Smooth muscle cell of the brain vasculature (primary cell): ENCODE measurements around the gene PFDN5.
A peak's percentile ranks its signal among the peaks of the same experiment; 100 is the strongest.
"Not testable (repeated sequence)": the region's sequence is repeated elsewhere in the genome, so short reads cannot be mapped to it uniquely, and the experiment has no call there.

Experiments
- DNase-seq: peaks from one replicate; pipeline ENCODE4 v3.0.0-alpha.2; 2012; ENCODE audit warnings: low read depth, low spot score

PFDN5 gene

DNA sequence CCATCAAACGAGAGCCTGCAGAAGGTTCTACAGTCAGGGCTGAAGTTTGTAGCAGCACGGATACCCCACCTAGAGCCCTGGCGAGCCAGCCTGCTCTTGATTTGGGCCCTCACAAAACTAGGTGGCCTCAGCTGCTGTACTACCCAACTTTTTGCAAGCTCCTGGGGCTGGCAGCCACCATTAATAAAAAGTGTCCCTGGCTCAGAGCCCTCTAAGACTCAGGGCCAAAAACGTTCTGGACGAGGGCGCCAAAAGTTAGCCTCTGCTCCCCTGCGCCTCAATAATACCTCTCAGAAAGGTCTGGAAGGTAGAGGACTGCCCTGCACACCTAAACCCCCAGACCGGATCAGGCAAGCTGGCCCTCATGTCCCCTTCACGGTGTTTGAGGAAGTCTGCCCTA is 8.9 kb upstream of the PFDN5 start:
- no peak for DNase-seq

DNA sequence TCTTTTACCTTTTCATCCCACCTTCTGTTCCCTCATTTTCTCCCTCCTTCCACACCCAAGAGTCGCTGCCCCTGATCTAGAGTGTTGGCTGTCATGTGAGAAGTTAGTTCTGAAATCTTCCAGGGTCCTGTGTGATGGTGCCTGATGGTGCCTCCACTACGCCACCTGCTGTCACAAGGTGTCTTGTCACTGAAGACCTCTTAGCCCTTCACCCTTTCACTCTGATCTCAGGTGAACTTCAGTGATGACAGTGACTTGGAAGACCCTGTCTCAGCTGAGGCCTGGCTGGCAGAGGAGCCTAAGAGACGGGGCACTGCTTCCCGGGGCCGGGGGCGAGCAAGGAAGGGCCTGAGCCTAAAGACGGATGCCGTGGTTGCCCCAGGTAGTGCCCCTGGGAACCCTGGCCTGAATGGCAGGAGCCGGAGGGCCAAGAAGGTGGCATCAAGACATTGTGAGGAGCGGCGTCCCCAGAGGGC is 7.6 kb upstream of the PFDN5 start:
- DNase-seq, result peak; percentile 20

DNA sequence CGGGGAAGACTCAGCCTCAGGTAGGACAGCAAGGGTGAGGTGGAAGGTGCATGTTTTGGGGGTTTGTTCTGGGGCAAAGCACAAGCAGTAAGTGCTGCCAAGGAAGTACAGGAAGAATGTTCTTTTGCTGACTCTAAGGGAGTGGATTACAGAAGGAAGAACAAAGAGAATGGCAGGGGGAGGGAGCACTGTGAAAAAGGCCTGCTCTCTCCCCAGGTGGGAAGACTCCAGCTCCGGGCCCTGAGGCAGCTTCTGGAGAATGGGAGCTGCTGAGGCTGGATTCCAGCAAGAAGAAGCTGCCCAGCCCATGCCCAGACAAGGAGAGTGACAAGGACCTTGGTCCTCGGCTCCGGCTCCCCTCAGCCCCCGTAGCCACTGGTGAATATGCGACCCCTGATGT is 7.0 kb upstream of the PFDN5 start:
- DNase-seq, result no peak

DNA sequence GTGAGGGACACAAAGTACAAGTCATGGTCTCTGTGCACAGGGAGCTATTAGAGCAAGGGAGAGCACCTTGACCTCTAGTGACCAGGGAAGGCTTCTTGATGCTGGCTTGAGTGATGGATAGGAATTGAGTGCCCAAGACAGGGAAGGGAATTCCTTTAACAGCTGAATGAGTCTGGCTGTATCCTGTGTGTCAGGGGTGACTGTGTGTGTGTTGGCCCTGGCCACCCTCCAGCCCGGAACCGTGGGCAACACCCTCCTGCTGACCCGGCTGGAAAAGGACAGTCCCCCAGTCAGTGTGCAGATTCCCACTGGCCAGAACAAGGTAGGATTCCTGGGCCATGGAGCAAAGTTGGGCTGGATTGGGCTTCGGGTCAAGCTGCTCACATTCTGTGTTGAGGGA is 5.5 kb upstream of the PFDN5 start:
- DNase-seq, result no peak

DNA sequence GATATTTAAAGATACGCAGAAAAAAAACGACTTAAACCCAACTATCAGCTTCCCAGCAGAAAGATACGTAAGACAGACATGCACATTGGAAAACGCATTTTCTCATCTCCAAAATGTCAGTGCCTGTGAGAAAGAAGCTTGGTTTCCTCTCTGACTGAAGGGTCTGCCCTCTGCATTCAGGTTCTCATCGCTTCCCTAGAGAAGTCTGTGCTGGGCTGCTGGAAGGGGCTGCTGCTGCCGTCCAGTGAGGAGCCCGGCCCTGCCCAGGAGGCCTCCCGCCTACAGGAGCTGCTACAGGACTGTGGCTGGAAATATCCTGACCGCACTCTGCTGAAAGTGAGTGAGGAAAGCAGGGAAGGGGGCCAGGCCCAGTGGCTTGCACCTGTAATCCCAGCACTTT is 4.7 kb upstream of the PFDN5 start:
- no peak for DNase-seq

DNA sequence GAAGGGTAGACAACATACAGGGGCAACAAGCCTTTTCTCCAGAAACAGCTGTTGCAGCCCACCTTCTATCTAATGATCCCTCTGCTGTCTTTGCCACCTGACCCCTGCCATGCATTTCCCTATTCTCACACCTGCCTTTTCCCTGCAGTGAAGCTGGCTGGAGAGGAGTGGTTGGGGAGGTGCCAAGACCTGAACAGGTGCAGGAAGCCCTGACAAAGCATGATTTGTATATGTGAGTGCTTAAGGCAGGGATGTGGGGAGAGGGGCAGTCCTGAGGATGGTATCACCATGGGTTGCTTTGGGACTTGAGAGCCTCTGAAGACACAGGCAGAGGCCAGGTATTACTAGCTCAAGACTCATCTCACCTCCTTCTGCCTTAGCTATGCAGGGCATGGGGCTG is 2.9 kb upstream of the PFDN5 start:
- DNase-seq, result no peak

DNA sequence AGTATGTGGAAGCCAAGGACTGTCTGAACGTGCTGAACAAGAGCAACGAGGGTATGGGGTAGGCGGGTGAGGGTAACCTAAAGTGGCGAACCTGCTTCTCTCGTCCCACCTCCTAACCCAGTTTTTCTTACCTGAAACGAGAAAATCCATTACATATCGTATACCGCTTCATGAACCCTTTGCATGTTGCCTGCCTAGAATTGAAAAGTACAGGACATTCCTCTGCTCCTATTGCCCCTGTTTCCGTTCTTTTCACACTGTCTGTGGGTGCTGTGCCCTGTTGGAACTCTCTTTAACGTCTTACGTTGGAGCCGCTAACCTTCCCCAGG is 513 bp downstream of the PFDN5 start:
- no peak for DNase-seq

DNA sequence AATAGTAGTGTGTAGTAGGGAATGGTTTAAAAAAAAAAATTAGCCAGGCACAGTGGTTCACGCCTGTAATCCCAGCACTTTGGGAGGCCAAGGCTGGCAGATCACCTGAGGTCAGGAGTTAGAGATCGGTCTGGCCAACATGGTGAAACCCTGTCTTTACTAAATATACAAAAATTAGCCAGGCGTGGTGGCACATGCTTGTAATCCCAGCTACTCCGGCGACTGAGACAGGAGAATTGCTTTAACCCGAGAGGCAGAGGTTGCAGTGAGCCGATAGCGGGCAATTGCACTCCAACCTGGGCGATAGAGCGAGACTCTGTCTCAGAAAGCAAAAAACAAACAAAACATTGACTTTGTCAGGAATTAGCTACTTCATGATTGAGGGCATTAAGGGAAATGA is 1.8 kb downstream of the PFDN5 start:
- DNase-seq, result not testable (repeated sequence)

DNA sequence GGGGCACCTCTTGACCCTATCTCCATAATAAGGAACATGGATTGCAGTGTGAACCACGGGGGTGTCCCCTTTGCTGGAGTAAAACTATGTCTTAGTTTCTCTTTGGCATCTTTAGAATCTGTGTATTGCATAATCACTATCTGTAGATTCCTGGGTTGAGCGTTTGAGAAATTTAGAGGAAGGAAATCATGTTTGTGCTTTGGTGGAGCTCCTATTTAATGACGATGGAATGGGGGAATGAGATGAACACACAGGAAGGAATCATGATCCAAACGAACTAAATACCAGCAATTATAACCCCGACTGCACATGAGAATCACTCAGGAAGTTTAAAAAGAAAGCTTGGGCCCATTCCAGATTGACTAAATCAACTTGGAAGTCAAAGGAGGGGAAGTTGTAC is 2.8 kb downstream of the PFDN5 start:
- DNase-seq, result no peak

DNA sequence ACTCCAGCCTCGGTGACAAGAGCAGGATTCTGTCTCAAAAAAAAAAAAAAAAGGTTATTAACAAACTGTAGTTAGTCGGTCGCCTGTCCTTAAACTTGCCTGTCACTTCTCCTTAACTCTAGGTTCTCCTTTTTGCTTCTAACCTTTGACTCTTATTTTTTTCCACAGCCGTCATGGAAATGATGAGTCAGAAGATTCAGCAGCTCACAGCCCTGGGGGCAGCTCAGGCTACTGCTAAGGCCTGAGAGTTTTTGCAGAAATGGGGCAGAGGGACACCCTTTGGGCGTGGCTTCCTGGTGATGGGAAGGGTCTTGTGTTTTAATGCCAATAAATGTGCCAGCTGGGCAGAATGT is 3.7 kb downstream of the PFDN5 start:
- peak; percentile 4 for DNase-seq

DNA sequence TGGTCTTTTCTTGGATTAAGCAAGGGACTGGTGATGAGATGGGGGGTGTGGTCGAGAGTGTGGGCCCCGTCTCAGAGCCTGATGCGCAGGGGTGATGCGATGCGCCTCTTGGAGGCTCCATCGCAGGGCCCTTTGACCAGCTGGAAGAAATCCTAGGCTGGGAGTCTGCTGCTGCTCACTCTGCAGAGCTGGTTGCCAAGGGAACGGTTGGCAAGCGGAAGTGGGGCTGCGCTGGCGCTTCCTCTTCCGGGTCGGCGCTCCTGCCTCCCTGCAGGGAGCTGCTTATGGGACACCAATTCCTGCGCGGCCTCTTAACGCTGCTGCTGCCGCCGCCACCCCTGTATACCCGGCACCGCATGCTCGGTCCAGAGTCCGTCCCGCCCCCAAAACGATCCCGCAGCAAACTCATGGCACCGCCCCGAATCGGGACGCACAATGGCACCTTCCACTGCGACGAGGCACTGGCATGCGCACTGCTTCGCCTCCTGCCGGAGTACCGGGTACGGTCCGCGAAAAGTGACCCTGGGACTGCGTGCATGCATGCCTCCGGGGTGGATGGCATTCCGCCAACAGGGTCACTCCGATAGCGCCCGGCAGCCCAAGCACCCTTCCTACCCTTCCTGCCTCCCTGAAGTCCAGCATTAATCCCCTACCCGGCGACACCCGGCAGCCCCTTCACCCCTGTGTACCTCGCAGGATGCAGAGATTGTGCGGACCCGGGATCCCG is 4.3 kb downstream of the PFDN5 start, which contains the start of gene MYG1:
Gene MYG1 (plus strand): TSS at position 242 of the 727 bp plus-strand sequence. CDS start 43 bp downstream, at position 285.
- DNase-seq, result peak; percentile 62

DNA sequence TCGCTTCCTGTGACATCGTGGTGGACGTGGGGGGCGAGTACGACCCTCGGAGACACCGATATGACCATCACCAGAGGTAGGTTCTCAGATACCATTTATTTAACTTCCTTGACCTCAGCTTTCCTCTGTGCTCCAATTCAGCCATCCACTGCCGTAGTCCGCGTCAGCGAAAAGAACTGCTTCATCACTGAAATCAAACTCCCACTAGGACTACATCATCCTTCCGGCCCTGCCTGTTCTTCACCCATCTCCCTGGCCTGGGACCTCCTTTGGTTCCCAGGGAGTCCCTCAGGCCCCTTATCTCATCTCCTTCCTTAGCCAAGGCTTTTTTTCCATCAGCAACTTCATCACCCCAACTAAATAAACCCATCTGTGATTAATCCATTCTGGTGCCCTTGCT is 4.8 kb downstream of the PFDN5 start:
- no peak for DNase-seq

DNA sequence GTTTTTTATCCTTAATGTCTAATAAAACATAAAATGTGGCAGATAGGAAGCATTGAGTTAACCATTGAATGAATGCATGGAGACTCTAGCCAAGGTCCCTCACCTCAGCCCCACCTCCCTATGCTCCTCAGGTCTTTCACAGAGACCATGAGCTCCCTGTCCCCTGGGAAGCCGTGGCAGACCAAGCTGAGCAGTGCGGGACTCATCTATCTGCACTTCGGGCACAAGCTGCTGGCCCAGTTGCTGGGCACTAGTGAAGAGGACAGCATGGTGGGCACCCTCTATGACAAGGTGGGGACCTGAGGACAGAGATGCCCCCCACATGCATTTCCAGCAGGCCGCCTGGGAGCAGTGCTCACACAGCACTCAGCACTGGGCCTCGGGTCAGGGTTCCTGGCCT is 7.6 kb downstream of the PFDN5 start:
- no peak for DNase-seq

DNA sequence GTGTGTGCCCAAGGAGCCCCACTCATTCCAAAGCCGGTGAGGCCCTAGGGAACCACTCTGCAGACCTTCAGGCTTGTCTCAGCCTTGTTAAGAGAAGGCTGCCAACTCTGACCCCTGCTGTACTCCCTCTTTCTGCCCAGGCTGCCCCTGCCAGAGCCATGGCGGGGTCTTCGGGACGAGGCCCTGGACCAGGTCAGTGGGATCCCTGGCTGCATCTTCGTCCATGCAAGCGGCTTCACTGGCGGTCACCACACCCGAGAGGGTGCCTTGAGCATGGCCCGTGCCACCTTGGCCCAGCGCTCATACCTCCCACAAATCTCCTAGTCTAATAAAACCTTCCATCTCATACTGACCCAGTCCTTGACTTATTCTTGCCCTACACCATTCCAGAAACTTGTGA is 11.5 kb downstream of the PFDN5 start:
- DNase-seq, result no peak

DNA sequence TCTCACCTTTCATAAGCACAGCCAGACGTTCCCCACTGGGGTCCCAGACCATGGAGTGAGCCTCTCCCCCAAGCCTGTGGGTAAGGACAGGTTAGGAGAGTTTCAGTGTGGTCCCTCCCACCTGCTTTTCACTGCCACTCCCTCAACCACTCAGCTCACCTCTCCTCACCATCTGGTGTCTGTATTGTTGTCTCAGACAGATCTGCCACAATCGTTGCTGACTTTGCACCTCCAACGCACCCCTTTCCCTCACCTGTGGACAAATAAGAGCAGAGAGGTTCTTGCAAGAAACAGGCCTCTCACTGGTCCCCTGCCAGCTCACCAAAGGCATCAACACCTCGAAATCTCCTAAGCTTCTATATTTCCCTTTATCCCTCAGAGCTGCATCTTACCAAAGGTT is 12.9 kb downstream of the PFDN5 start:
- DNase-seq, result no peak

DNA sequence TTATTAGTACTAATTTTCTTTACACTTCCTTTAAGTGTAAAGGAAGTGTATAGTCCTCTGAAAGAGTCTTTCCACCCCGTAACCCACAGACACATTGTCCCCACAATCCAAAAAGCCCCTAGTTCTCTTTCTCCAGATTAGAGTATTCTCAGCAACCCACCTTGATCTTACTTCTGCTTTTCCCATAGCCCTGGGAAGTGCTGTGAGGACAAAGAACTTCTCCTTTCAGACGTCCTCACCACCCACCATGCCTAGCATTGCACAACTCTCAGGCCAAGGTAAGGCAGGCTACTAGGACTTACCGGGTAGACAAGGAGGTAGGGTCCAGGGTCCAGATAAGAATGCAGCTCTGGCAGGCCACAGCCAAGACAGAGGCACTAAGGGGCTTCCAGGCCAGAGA is 18.7 kb downstream of the PFDN5 start:
- DNase-seq, result no peak

DNA sequence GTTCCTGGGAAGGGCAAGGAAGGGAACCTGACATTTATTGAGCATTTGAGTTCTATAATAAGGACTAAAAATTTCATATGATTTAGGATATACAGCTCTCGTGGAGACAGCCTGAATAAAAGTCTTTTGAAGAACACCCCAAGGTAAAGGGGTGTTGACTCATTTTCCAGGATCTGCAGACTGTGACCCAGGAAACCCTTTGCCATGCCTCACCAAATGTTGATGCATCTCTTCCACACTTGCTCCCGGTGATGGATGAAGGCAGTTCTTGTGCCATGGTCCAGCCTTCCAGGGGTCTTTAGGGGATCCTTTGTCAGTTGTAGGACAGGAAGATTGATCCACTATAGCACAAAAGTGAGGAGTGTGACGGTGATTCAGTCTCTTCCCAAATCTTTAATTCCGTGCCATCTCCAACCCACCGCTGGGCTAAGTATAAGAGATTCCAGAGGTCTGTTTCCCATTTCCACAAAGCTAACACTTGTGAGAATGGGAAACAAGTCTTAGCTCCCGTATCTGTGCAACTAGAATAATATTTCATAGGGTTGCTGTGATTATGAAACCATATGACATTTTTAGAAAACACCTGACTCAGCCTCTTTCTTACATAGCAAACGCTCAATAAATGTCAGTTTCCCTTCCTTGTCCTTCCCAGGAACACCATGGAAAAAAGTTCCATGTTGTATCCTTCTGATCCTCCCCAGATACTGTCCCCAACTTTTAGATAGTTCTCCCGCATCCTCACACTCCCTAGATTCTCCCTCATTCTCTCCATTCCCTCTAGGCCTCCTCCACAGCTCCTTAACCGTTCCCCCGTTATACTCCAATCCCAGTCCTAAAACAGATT is 25.2 kb downstream of the PFDN5 start:
- no peak for DNase-seq

DNA sequence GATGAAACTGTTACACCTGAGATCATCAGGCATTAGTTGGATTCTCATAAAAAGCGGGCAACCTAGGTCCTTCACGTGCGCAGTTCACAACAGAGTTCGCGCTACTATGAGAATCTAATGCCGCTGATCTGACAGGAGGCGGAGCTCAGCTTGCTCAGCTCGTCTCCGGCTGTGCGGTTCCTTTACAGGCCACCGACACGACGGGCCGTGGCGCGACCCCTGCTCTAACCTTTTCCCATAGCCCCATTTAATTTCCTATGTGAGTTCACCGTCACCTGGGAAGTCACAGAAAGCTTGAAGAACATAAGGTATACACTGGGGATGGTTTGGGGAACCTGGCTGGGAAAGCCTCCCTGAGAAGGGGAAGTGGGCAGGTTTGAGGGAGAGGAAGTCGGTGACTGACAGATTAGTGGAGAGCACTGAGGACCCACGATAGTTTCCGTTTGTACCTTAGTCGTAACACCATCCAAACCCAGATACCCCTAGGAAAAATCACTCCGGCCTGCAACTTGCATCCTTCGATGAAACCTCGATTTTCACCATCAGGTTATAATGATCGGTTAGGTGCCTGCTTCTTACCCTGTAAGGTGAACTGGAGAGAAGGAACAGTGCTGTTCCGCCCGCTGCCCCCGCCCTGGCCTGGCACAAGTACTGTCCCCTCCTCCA is 28.9 kb downstream of the PFDN5 start:
- no peak for DNase-seq

DNA sequence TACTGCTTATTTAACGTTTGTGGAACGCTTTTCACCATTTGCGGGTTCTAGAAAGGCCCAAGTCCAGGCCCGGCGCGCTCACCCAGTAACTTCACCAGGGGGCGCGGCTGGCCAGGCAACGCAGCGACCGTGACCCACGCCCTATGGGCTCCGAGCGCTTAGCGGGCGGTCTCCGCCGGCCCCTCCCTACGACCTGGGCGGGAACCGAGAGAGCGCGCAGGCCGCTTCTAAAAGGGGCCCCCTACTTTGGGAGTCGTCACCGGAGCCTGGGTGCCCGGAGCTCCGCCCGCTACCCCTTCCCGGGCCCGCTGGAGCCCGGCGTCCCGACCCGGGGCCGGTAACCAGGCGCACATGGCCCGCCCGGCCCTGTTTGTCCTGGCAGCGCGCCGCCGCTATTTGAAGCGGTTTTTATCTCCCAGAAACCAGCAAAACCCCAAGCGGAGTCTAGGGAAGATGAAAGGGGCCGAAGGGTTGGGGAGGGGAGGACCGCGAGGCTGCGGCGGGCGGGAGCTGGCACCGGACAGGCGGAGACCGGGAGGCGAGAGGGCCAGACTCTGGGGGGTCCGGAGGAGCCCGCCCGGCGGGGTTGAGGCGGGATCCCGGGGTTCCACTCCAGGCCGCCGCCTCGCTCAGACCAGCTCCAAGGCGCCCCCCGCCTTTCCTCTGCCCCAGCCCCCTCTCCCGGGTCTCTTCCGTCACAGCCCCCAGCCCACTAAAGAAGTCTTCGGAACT is 29.6 kb downstream of the PFDN5 start:
- peak; percentile 72 for DNase-seq

DNA sequence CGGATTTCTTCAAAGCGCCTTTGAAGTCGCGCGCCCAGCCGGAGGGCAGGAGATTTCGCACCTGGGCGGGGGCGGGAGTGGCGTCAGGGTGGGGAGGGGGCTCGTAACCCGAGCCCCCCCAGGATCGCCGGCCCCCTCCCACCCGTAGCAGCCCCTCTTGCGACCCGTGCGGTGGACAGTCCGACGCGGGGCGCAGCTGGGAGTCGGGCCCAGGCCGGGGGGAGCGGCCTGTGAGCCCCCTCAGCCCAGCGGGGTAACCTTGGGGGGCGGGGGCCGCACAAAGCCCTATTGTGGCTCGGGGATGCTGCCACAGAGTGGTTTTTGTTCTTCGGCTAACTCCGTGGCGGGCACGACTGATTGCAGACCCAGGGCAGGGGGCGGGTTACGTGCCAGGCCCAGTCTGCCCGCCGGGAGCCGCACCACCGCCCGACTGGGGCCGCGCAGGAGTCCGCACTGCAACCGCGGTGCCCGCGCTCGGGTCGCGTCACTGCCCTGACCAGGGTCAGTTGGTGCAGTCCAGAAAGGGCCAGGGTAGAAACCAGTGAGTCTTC is 30.2 kb downstream of the PFDN5 start:
- no peak for DNase-seq

DNA sequence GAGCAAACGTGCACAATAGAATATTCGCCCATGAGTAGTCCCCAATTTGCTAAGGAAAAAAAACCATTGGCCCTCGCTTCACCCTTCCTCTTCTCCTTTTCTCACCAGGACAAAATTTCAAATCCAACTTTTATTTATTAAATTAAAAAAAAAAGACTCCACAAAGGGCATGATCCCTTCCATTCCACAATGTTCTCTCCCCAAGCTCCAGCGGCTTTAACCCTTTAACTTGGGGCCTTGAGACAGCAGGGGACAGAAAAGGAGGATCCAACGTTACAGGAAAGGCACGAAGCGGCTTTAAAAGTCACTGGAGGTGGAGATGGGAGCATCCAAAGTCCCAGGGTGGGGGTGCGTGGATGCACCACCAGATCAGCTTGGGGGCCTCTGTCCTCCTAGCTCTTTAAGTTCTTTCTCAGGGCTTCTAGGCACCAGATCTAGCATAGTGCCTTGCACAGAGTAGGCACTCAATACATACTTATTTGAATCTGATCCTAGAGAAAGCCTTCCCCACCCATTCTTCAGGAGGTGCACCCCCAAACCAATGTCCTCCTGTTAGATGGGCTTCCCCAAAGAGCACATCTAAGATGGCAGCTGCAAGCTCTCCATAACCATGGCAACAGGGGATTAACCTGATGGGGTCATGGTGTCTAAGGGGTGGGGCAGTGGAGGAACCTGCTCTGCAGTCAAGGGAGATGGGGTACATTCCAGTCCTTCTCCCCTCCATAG is 31.3 kb downstream of the PFDN5 start:
- DNase-seq, result no peak
